KOPT-K1 (cell line): ENCODE data around the gene EN2.
"Not testable (repeated sequence)": the region's sequence is repeated elsewhere in the genome, so short reads cannot be mapped to it uniquely, and the experiment has no call there.

ENCODE experiments used
- H3K27ac ChIP-seq: fragments of 200-600 bp; sonication (generic); 2 replicates; pipeline ENCODE4 v1.5.1; 2016; ENCODE audit warnings: antibody characterized with exemption, mild to moderate bottlenecking, low read depth, low read length; ENCODE audit not compliant: poor library complexity, severe bottlenecking
- H3K36me3 ChIP-seq: fragments of 200-600 bp; sonication (generic); 2 replicates; pipeline ENCODE4 v1.5.1; 2017; ENCODE audit warnings: antibody characterized with exemption, mild to moderate bottlenecking, low read length, moderate library complexity; ENCODE audit not compliant: insufficient read depth
- H3K9me3 ChIP-seq: fragments of 200-600 bp; sonication (generic); 2 replicates; pipeline ENCODE4 v1.5.1; 2017; ENCODE audit warnings: antibody characterized with exemption, low read length, mild to moderate bottlenecking; ENCODE audit not compliant: insufficient read depth, poor library complexity, severe bottlenecking

EN2 gene

DNA sequence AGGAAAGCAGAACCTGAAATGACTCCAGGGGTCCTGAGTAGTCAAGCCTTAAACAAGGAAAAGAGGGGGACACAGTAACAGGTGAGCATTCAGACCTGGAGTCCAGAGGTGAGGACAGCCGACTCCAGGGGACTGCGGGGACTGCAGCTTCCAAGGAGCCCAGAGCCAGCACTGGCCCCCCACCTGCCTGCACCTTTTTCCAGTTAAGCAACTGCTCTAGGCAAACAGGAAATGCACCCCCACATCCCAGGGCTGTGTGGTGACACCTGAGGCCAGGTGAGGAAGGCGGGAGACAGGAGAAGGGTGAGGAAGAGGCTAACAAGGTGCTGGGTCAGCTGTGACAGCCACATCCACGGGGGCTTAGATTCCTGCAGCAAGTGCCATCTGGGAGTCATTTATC lies 20.1 kb upstream of the EN2 start:
- Histone ChIP-seq H3K27ac (no peak overlapping the region), H3K36me3 (no peaks in the 10 kb centered on the region), H3K9me3 (peaks cover 10% of the 10 kb centered on the region)

DNA sequence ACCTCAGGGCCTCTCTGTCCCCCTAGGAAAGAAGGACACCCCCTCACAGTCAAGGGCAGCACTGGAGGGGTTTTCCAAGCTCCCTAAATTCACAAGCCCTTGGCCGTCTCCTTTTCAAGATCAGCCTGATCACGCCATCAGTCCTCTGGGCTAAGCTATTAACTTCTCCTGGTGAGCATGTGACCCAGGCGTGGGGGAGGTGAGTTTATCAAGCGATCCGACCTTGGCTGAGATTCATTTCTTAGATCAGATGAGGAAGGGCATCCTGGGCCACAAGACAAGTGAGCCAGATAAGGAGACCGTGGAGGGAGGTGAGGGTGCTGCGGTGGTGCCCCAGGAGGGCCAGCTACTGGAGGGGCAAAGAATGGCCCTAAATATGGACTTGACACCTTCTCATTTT lies 19.2 kb upstream of the EN2 start:
- H3K36me3 ChIP-seq = no peaks in the 10 kb centered on the region
- no peak overlapping the region for H3K27ac ChIP-seq
- peaks cover 10% of the 10 kb centered on the region for H3K9me3 ChIP-seq

DNA sequence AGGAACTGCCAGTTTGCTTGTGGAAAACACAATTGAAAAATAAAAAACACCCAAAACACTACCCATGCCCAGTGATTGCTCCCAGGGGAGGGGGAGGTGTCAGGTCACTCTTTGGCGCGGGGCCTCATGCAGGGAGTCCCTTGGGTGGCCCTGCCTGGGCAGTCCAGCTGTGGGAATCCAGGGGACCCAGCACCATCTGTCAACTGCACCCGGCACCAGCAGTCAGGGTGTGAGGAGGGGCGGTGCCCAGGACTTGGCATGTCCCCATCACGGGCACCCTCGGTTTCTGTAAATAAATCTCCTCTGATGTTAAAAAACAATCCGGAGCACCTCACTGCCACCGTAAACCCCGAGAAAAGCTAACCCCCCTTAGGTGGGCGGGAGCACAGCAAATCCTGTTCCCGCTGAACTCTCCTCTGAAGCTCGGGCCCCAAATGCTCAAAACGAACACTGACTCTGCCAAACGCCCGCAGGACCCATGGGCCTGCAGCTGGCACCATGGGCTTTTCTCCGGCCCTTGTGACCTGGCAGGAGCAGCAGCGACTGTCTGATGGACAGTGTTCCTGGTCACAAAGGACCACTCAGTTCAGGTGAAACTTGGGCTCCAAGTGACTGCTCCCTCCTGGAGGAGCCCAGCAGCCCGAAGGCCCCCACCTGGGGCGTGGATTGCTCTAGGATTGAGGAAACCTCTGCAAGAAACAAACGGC lies 18.5 kb upstream of the EN2 start:
- H3K9me3 ChIP-seq = peaks cover 10% of the 10 kb centered on the region
- H3K36me3 ChIP-seq = no peaks in the 10 kb centered on the region
- H3K27ac ChIP-seq = no peak overlapping the region

DNA sequence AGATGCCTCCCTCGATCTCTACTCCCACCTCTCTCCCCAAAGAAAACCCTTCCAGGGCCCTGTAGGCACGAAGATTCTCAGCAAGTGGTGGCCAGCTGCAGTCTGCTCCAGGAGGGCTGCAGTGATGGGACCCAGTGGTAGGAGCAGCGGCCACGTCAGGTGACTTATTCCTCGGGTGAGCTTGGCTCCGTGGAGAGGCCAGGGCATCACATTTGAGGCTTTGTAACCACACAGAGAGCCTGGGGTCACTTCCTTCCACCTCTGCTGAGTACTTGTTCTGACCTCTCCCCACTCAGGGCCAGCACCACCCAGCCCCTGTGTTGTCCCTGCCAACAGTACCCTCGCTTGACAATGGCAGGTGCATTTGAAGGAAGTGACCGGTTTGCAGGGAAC lies 17.9 kb upstream of the EN2 start:
- no peaks in the 10 kb centered on the region for H3K36me3 ChIP-seq
- no peak overlapping the region for H3K27ac ChIP-seq
- peaks cover 10% of the 10 kb centered on the region for H3K9me3 ChIP-seq

DNA sequence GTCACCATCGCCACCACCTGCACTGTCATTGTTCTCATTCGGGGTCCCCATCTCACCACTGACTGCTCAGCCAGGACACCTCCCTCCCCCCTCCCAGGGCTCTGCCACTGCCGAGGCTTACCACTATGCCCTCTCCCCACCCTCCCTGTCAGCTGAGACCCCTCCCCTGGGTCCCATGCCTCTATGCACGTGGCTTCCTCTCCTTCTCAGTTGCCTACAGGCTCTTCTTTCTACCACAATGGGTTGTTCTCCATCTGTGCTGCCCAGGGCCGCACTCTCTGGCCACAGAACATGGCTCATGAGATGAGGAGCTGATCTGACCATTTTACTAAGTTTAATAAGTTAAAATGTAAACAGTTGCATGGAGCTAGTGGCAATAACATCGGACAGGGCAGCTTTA lies 16.1 kb upstream of the EN2 start:
- H3K27ac ChIP-seq = no peak overlapping the region
- H3K36me3 ChIP-seq = no peaks in the 10 kb centered on the region
- peaks cover 9% of the 10 kb centered on the region for H3K9me3 ChIP-seq

DNA sequence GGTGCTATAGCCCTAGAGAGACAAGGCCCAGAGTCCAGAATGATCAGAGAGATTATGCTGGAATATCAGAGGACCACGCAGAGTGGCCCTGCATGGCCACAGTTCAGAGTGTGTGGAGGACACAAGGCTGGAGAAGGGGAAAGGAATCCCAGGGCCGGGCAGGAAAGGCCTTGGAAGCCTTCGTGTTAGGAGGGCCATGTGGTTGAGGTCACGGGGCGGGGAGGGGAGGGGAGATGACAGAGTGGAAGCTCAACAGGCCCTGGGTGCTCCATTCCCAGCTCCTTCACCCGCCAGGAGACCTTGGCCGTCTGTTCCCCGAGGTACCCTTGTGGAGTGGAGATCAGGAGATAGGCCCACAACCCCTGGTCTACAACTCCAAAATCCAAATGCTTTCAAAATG lies 13.2 kb upstream of the EN2 start:
- H3K9me3 ChIP-seq = peaks cover 7% of the 10 kb centered on the region
- H3K36me3 ChIP-seq = no peaks in the 10 kb centered on the region
- no peak overlapping the region for H3K27ac ChIP-seq

DNA sequence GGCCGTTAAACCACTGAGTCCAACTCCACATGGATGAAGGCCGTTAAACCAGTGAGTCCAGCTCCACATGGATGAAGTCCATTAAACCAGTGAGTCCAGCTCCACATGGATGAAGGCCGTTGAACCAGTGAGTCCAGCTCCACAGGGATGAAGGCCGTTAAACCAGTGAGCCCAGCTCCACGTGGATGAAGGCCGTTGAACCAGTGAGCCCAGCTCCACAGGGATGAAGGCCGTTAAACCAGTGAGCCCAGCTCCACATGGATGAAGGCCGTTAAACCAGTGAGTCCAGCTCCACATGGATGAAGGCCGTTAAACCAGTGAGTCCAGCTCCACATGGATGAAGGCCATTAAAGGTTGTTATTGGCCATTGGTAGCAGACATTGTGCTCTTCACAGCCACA lies 12.3 kb upstream of the EN2 start:
- not testable (repeated sequence) for H3K36me3 ChIP-seq, H3K27ac ChIP-seq
- peaks cover 16% of the 10 kb centered on the region for H3K9me3 ChIP-seq

DNA sequence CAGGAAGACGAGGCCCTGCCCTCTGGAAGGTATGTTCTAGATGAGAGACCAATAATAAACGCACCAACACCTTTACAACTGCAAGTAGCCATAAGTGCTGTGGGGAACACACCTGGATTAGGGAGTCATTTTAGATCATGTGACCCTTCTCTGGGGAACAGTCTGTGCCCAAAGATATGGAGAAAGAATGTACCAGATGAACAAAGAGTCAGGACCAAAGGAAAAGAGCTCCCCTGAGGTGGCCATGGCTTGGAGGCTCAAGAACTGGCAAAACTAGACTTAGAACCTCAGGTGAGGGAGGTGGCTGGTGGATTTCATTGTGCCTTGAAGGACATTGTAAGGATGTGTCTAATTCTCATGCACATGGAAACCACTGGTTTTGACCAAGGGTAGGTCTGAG lies 10.3 kb upstream of the EN2 start:
- Histone ChIP-seq H3K36me3 (no peaks in the 10 kb centered on the region), H3K9me3 (peaks cover 29% of the 10 kb centered on the region), H3K27ac (no peak overlapping the region)

DNA sequence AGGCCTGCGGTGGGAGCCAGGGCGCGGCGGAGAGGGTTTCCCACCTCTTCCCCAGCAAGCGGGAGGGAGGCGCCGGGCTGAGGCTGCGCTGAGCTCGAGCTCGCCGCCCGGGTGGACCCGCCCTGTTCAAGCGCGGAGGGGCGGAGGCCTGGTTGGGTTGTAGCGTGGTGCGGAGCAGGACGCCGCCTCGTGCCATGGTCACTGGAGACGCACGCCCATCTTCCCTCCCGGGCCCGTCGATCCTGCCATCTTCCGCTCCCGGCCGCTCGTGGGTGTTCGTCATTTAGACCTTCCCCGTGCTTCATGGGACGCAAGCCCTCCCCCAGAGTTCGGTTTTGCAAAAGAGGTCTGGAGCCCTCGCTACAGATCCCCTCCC lies 9.3 kb upstream of the EN2 start:
- Histone ChIP-seq H3K36me3 (no peaks in the 10 kb centered on the region), H3K27ac (no peak overlapping the region), H3K9me3 (peaks cover 38% of the 10 kb centered on the region)

DNA sequence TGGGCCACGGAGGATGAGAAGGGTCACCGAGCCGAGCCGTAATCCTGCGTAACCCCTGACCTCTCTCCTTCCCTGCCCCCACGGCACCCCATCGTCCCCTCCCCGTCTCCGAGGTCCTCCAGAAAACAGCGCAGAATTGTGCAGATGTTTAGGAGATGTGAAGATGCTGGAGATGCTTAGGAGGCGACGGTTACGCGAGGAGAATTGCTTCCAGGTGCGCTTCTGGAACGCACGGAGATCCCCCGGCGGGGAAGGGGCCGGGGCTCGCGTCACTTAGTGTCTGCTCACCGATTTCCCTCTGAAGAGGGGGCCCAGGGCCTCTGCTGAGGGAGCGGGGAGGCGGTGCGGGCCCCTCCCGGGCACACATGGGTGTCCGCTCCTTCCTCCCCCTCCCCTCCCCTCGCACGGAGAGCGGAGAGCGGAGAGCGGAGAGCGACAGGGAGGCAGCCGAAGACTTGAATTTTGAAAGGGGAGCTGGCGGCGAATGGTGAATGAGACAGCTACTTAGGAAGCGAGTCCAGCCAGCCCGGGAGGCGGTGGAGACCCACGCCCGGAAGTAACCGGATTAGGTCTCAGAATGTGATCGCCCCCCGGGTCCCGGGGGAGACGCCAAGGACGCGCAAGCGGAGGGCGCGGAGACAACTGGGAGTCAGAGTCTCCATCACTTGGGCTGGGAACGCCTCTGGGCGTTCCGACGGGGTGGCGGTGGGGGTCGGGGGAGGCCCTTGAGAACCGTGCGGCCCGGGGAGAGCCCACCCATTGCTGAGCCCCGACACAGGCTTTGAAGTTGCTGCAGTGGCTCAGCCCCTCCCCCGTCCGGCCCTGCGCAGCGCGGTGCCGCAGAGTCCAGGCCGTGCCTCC lies 8.7 kb upstream of the EN2 start:
- no peak overlapping the region for H3K27ac ChIP-seq
- no peaks in the 10 kb centered on the region for H3K36me3 ChIP-seq
- peaks cover 44% of the 10 kb centered on the region for H3K9me3 ChIP-seq

DNA sequence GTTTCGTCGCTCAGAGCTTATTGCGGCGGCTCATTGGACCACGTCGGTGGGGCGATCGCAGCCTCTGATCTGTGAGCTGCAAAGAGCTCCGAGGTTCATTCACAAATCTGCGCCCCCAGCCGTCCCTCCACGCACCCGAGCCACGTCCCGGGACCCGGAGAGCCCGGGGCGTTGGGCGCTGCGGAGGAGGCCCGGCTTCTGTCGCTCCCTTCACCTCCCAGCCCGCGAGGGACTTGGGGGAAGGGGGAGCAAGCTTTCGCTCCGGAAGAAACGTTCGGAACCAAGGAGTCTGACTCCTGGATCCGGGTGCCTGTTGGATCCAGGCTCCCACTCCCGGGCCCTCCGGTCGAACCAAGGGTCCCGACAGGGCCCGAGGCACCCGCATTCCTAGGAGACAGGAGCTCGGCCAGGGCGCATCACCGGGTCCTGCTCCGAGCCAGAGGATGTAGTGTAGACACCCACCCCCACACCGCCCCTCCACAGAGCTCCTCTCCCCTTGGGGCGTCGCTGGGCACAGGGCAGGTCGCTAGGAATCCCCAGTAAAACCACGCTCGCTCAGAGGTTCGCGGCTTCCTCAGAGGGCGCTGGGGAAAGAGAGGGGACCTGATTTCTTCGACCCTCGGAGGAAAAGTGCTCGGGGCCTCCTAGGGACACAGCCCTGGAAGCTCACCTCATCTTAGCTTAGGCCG lies 7.9 kb upstream of the EN2 start:
- peaks cover 52% of the 10 kb centered on the region for H3K9me3 ChIP-seq
- H3K27ac ChIP-seq = no peak overlapping the region
- no peaks in the 10 kb centered on the region for H3K36me3 ChIP-seq

DNA sequence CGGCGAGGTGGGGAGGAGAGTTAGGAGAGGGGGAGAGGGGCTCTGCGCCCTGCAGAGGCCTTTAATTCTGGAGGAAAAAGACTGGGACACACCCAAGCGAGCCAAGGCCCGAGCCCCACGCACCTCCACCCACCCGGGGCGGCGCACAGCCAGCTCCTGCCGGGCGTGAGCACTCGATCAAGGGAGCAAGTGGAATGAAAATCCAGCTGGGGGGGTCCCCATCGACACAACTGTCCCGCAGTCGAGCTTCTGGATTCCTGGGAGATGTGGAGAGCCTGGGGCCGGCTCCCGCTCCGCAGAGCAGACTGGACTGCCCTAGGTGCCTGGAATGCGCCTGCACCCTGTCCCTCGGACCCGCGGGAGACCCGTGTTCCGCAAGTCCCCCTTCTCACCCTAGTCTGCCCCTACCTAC lies 7.4 kb upstream of the EN2 start:
- no peak overlapping the region for H3K27ac ChIP-seq
- H3K9me3 ChIP-seq = peaks cover 57% of the 10 kb centered on the region
- H3K36me3 ChIP-seq = no peaks in the 10 kb centered on the region

DNA sequence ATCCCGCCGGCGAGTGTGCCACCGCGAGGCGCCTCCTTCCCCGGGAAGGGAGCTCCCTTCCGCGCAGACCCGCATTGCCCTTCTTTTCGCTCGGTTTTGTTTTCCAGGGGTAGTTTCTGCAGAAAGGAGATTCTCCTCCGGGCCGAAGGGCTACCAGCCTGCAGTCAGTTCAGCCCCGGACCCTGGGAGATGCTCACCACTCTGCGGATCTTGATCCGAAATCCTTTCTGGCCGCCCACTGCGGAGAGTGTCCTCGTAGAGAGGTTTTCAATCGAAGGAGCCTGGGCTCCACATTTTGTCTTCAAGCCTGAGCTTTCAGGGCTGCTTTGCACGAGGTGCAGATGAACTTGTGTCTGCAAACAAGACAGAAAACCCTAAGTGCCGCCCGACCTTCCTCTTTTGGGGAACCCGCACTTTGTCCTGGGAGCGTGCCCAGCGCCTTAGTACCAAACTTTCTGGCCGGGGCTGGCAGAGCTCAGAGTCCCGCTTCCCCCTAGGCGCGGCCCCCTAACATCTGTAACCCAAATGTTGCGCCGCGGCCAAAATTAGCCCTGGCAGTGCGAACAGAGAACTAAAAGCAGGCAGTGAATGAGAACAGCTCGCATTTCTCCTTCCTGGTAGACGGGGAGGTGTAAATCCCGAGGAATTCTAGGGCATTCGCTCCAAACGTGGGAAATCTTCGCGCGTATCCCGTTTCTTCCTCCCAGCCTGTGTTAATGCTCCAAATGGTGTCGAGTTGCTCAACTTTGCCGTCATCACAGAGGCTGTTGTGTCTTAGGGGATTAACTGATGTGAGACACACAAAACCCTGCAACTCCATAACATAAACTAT lies 6.7 kb upstream of the EN2 start:
- Histone ChIP-seq H3K27ac (no peak overlapping the region), H3K36me3 (no peaks in the 10 kb centered on the region), H3K9me3 (peaks cover 63% of the 10 kb centered on the region)

DNA sequence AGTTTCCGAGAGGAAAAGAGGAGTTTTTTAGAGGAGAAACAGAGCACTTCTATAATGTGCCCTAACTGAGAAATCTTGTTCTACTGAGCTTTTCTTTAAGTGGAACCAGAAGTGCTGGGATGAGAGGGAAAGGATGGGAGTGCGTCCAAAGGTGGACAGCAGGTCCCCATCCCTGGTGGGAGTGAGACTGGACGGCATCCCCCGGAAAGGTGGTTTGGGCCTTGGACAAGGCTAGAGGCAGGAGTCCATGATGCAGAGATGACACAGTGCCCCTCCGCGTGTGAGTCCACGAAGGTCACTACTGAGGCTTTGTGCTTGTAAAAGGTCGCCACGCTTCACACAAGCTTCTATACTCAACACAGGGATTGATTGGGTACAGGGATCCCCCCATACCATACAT lies 6.1 kb upstream of the EN2 start:
- Histone ChIP-seq H3K9me3 (peaks cover 70% of the 10 kb centered on the region), H3K27ac (no peak overlapping the region), H3K36me3 (no peaks in the 10 kb centered on the region)
